K562 (cell line): Measurements from ENCODE around the gene SLIT1. TPM values are rescaled to one million over a fixed set of nuclear protein-coding genes. Genes with fewer than 3 reads are reported as not detected.

ENCODE experiments used
- CBFA2T3 ChIP-seq: fragments of 450-650 bp; IDR thresholded peaks from 2 replicates; pipeline ENCODE4 v1.6.1; 2017
- DPF2 ChIP-seq: fragments of 450-650 bp; IDR thresholded peaks from 2 replicates; pipeline ENCODE4 v1.6.1; 2016
- GABPB1 ChIP-seq: sonication (generic); formaldehyde crosslinking; IDR thresholded peaks from 2 replicates; pipeline ENCODE4 v1.8.0; 2022; ENCODE audit warnings: mild to moderate bottlenecking, missing genetic modification reagents
- HDGF ChIP-seq: fragments of 450-650 bp; IDR thresholded peaks from 2 replicates; pipeline ENCODE4 v1.6.1; 2016
- HINFP ChIP-seq: fragments of 450-650 bp; conservative IDR thresholded peaks from 2 replicates; pipeline ENCODE4 v1.6.1; 2016; ENCODE audit warnings: missing genetic modification characterization, low read depth, mild to moderate bottlenecking, control low read depth, missing compliant biosample characterization
- HOMEZ ChIP-seq: fragments of 250-450 bp; sonication (Bioruptor Pico); IDR thresholded peaks from 2 replicates; pipeline ENCODE4 v1.4.0; 2020; ENCODE audit warnings: mild to moderate bottlenecking, moderate library complexity
- IFI16 ChIP-seq: fragments of 250-450 bp; sonication (Bioruptor Pico); IDR thresholded peaks from 2 replicates; pipeline ENCODE4 v2.1.2; 2022; ENCODE audit warnings: mild to moderate bottlenecking, inconsistent platforms
- MYNN ChIP-seq, 2 experiments: sonication (generic); formaldehyde crosslinking in 1 of 2; IDR thresholded peaks; 2 replicates each; pipeline versions ENCODE4 v1.5.0 to v1.6.1; 2016 to 2020; ENCODE audit warnings: antibody characterized with exemption in 1 of 2, missing genetic modification reagents in 1 of 2
- SETDB1 ChIP-seq: IDR thresholded peaks from one replicate; pipeline ENCODE4 v1.6.1; 2012; ENCODE audit warnings: low read length, control low read depth, inconsistent platforms
- SIN3A ChIP-seq, 2 experiments: fragments of 150-350 bp in 1 of 2; IDR thresholded peaks; 2 replicates each; pipeline ENCODE4 v1.6.1; 2011 to 2016; ENCODE audit warnings: borderline replicate concordance in 2 of 2, low read depth in 2 of 2, low read length in 2 of 2, mild to moderate bottlenecking in 2 of 2, moderate library complexity in 2 of 2; ENCODE audit not compliant: control insufficient read depth in 1 of 2
- SMARCC2 ChIP-seq: fragments of 450-650 bp; IDR thresholded peaks from 2 replicates; pipeline ENCODE4 v1.6.1; 2017; ENCODE audit warnings: antibody characterized with exemption, moderate library complexity, mild to moderate bottlenecking, low read depth
- ZEB2 ChIP-seq: fragments of 450-650 bp; IDR thresholded peaks from 2 replicates; pipeline ENCODE4 v1.6.1; 2016
- ZFP36 ChIP-seq: fragments of 150-350 bp; IDR thresholded peaks from 2 replicates; pipeline ENCODE4 v1.6.1; 2018; ENCODE audit warnings: low read length, low read depth; ENCODE audit not compliant: partially characterized antibody
- ZNF699 ChIP-seq: fragments of 250-450 bp; sonication (Bioruptor Pico); IDR thresholded peaks from 2 replicates; pipeline ENCODE4 v1.8.0; 2021; ENCODE audit warnings: mild to moderate bottlenecking, moderate library complexity; ENCODE audit not compliant: insufficient replicate concordance
- polyA plus RNA-seq, 8 experiments: library from polyadenylated mRNA; depleted of rRNA in 4 of 8; stranded (reverse) in 5 of 8; unstranded in 3 of 8; fragments of >200 nt; fragmentation: Nextera tagmentation in 2 of 8; fragmentation: Illumina TruSeq in 1 of 8; extraction: Ambion mirVana in 2 of 8; extraction: Trizol in 1 of 8; gene quantifications; 2 replicates each; pipeline versions ENCODE4 v1.2.1 to v1.2.3, GENCODE V29; 2011 to 2014; ENCODE audit warnings: inconsistent platforms in 1 of 8, missing spikeins in 1 of 8
- total RNA-seq, 7 experiments: library from RNA; depleted of rRNA in 6 of 7; stranded (reverse); fragments of >200 nt in 6 of 7; fragmentation: Illumina TruSeq in 2 of 7; extraction: Trizol in 2 of 7; gene quantifications; 2 replicates each; pipeline versions ENCODE4 v1.2.1 to v1.2.3, GENCODE V29; 2011 to 2021; ENCODE audit warnings: low replicate concordance in 1 of 7
- TF ChIP-seq, protein P1 (sequence below): sonication (generic); formaldehyde crosslinking; IDR thresholded peaks from 2 replicates; pipeline ENCODE4 v1.8.0; 2022; ENCODE audit warnings: mild to moderate bottlenecking, missing genetic modification reagents
- TF ChIP-seq, protein P2 (sequence below): sonication (generic); formaldehyde crosslinking; IDR thresholded peaks from 2 replicates; pipeline ENCODE4 v1.8.0; 2022; ENCODE audit warnings: missing genetic modification reagents, mild to moderate bottlenecking, moderate library complexity, borderline replicate concordance
- TF ChIP-seq, protein P3 (sequence below), 3 experiments: IDR thresholded peaks in 2 of 3; conservative IDR thresholded peaks in 1 of 3; 2 replicates each; pipeline ENCODE4 v1.5.1; 2011 to 2012; ENCODE audit warnings: low read length in 3 of 3, mild to moderate bottlenecking in 3 of 3, control low read depth in 2 of 3, improper control_type of control experiment in 1 of 3, inconsistent platforms in 1 of 3, low read depth in 1 of 3, mixed read lengths in 1 of 3, moderate library complexity in 1 of 3; ENCODE audit not compliant: insufficient read depth in 2 of 3

The SLIT1 gene
- total and polyA plus RNA-seq, 9 of the 15 experiments (the other 6 are each of a cell fraction or from before 2014, with no cell fraction given), result 0.01 to 0.11 (median 0.04) TPM; not detected in 3

GRCh38 chr10:97222326-97222961, 36.7 kb upstream of the SLIT1 start (continued):
- TF ChIP-seq, protein P1, sequence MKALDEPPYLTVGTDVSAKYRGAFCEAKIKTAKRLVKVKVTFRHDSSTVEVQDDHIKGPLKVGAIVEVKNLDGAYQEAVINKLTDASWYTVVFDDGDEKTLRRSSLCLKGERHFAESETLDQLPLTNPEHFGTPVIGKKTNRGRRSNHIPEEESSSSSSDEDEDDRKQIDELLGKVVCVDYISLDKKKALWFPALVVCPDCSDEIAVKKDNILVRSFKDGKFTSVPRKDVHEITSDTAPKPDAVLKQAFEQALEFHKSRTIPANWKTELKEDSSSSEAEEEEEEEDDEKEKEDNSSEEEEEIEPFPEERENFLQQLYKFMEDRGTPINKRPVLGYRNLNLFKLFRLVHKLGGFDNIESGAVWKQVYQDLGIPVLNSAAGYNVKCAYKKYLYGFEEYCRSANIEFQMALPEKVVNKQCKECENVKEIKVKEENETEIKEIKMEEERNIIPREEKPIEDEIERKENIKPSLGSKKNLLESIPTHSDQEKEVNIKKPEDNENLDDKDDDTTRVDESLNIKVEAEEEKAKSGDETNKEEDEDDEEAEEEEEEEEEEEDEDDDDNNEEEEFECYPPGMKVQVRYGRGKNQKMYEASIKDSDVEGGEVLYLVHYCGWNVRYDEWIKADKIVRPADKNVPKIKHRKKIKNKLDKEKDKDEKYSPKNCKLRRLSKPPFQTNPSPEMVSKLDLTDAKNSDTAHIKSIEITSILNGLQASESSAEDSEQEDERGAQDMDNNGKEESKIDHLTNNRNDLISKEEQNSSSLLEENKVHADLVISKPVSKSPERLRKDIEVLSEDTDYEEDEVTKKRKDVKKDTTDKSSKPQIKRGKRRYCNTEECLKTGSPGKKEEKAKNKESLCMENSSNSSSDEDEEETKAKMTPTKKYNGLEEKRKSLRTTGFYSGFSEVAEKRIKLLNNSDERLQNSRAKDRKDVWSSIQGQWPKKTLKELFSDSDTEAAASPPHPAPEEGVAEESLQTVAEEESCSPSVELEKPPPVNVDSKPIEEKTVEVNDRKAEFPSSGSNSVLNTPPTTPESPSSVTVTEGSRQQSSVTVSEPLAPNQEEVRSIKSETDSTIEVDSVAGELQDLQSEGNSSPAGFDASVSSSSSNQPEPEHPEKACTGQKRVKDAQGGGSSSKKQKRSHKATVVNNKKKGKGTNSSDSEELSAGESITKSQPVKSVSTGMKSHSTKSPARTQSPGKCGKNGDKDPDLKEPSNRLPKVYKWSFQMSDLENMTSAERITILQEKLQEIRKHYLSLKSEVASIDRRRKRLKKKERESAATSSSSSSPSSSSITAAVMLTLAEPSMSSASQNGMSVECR, result no peak
- TF ChIP-seq MYNN (IDR thresholded peaks at IDR 0.05), result peak; percentile 54; the same call in 1 of the 2 replicates
- TF ChIP-seq MYNN (CRISPR knock-in tag; IDR thresholded peaks at IDR 0.05), result no peak
- peak; percentile 57 for TF ChIP-seq DPF2
- no peak for TF ChIP-seq HINFP (tag)
- no peak for TF ChIP-seq HDGF
- no peak for TF ChIP-seq SMARCC2
- TF ChIP-seq IFI16, result no peak
- TF ChIP-seq, protein P2, sequence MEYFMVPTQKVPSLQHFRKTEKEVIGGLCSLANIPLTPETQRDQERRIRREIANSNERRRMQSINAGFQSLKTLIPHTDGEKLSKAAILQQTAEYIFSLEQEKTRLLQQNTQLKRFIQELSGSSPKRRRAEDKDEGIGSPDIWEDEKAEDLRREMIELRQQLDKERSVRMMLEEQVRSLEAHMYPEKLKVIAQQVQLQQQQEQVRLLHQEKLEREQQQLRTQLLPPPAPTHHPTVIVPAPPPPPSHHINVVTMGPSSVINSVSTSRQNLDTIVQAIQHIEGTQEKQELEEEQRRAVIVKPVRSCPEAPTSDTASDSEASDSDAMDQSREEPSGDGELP (CRISPR knock-in tag), result 0 out of 2 replicates have a peak, but pooled peaks have one; percentile 12
- TF ChIP-seq ZFP36, result no peak
- no peak for TF ChIP-seq SETDB1
- TF ChIP-seq GABPB1 (CRISPR knock-in tag), result no peak
- no peak for TF ChIP-seq HOMEZ (CRISPR knock-in tag)
- no peak for TF ChIP-seq ZNF699 (CRISPR knock-in tag)
- TF ChIP-seq ZEB2, result peak; percentile 49; the same call in 1 of the 2 replicates
- TF ChIP-seq SIN3A (IDR thresholded peaks at IDR 0.05; ENCODE audit: borderline replicate concordance in 2 of 2, control insufficient read depth in 1 of 2, low read depth in 2 of 2, low read length in 2 of 2), result peak in 1 of 2 experiments; percentile 47; a peak in 1 of 4 replicates
- no peak for TF ChIP-seq CBFA2T3
- TF ChIP-seq, protein P3, sequence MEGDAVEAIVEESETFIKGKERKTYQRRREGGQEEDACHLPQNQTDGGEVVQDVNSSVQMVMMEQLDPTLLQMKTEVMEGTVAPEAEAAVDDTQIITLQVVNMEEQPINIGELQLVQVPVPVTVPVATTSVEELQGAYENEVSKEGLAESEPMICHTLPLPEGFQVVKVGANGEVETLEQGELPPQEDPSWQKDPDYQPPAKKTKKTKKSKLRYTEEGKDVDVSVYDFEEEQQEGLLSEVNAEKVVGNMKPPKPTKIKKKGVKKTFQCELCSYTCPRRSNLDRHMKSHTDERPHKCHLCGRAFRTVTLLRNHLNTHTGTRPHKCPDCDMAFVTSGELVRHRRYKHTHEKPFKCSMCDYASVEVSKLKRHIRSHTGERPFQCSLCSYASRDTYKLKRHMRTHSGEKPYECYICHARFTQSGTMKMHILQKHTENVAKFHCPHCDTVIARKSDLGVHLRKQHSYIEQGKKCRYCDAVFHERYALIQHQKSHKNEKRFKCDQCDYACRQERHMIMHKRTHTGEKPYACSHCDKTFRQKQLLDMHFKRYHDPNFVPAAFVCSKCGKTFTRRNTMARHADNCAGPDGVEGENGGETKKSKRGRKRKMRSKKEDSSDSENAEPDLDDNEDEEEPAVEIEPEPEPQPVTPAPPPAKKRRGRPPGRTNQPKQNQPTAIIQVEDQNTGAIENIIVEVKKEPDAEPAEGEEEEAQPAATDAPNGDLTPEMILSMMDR (IDR thresholded peaks at IDR 0.05 in 2 of 3, conservative IDR thresholded peaks at IDR 0.05 in 1 of 3; ENCODE audit: insufficient read depth in 2 of 3, low read depth in 1 of 3, low read length in 3 of 3), result peak; percentile 12 to 38 (median 28); a peak in 3 of 6 replicates
